NCI-H2107 treated with DMSO at 0.1 percent for 48 hours (cell line): Measurements from ENCODE around the gene MYL12B.
"Not testable (repeated sequence)": the region's sequence is repeated elsewhere in the genome, so short reads cannot be mapped to it uniquely, and the experiment has no call there.

ENCODE experiments used
- DNase-seq: peaks from one replicate; lab custom pipeline; 2025; ENCODE audit not compliant: unreplicated experiment; lab: John Stamatoyannopoulos, UW

The MYL12B gene

DNA sequence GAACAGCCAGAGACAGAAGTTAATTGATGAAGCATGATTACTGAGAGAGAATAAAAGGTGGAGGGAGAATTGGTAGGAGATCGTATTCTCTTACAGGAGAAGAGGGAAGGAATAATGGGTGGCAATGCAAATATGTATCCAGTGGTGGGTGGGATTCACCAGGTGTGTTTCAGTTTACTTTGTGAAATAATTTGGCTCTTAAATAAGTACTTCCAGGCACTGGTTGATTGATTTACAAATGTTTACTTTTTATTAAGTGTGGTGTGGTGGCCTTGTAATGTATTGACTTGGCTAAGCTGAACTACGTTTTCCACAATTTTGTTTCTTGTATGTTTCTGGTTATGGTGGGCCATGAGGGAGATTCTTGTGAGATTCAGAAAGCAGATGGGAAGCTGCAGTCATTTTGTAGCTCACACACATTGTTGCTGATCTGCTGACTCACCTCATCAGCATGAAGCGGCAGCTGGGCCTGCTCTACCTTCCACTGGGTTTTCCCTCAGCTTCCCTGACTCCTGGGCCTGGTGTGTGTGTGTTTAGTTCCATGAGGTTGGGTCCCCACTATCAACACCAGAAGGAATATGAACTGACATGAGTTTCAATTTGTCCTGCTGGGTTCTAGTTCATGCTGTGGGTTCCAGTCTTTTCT lies 32.6 kb downstream of the MYL12B start:
- DNase-seq: no peak

DNA sequence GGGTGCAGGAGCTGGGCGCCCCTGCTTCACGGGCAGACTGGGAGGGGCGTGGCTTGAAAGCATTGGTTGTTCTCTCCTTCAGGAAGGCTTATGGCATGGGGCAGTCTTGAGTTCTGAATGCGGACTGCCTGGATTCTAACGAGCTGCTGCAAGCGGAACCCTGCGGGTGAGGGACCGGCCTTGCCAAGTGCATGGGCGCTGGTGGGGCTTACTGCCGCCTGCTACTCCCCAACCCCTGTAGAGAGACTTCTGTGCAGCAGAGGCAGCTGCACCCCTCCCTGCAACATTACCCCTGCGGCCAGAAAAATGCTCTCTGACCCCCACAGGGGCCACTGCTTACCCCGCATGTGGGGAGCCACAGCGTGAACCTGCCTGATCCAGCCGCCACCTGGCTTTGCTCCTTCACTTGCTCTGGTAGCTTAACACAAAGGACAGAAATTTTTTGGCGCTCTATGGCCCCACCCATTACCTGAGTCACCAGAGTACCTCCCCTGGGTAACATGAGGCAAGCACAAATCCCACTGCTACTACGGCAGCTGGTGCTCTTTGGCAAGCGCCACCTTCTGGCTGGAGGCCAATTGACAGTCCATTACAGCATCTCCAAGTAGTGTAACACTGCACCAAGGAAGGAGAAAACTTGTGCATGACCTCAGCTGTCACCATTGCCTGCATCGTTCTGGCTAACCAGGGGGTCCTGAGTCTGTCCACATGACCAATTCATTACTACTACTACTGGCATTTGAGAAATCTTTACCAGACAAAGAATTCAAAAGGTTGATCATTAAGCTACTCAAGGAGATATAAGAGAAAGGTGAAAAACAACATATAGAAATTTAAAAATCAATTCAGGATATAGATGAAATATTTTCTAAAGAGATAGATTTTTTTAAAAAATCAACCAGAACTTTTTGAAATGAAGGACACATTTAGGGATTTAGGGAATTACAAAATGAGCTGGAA lies 35.4 kb downstream of the MYL12B start:
- DNase-seq: no peak

- no peak for DNase-seq
Measured at GRCh38 chr18:3304832-3305231, 42.9 kb downstream of the MYL12B start.

DNA sequence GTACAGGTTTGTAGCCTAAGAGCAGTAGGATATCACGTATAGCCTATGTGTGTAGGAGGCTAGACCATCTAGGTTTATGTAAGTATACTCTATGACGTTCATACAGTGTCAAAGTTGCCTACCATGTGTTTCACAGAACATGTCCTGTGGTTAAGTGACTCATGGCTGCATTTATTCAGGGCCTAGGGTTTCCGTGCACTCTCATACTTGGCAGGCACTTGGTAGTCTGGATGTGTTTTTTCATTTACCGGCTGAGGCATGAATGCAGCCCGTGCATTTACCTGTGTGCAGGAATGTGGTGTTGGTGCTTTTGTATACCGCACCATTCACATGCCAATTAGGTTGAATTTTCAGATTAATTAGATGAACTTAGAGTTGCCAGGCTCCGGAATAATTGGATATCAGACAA lies 43.4 kb downstream of the MYL12B start:
- no peak for DNase-seq

DNA sequence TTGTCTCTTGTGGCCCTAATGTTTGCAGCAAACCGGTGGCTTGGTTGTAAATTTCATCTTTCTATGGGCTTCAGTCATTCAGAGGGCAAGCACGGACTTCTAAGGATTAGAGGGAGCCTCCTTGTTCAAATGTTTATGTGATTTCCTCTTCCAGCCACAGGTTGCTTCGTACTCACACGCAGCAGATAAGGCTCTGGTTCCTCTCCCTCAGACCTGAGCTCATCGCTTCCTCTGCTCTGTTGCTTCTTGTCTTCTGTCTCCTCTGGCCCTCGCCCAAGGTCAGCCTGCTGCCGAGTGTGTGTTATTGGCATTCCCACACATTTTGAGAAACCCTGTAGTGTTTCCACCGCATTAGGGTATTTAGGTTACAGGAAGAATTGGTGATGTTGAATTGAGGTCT lies 44.0 kb downstream of the MYL12B start:
- DNase-seq: no peak

- DNase-seq: no peak
Measured at GRCh38 chr18:3306391-3306790, 44.5 kb downstream of the MYL12B start.

DNA sequence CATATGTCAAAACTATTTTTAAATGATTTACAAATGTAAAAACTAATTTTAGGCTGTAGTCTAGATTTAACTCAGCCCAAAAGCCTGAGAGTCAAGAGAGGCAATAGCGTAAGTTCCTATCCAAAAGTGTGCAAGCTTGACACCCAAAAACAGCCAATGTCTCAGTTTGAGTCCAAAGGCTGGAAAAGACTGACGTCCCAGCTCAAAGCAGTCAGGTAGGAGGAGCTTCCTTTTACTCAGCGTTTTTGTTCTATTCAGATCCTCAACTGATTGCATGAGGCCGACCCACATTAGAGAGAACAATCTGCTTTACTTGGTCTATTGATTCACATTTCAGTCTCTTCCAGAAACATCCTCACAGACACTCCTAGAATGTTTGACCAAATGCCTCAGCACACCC lies 51.8 kb downstream of the MYL12B start:
- no peak for DNase-seq

GRCh38 chr18:3315344-3315743 lies 53.4 kb downstream of the MYL12B start:
- not testable (repeated sequence) for DNase-seq

GRCh38 chr18:3319399-3319798 lies 57.5 kb downstream of the MYL12B start:
- DNase-seq: no peak

- DNase-seq: no peak
Measured at GRCh38 chr18:3319894-3320454, 58.0 kb downstream of the MYL12B start.

DNA sequence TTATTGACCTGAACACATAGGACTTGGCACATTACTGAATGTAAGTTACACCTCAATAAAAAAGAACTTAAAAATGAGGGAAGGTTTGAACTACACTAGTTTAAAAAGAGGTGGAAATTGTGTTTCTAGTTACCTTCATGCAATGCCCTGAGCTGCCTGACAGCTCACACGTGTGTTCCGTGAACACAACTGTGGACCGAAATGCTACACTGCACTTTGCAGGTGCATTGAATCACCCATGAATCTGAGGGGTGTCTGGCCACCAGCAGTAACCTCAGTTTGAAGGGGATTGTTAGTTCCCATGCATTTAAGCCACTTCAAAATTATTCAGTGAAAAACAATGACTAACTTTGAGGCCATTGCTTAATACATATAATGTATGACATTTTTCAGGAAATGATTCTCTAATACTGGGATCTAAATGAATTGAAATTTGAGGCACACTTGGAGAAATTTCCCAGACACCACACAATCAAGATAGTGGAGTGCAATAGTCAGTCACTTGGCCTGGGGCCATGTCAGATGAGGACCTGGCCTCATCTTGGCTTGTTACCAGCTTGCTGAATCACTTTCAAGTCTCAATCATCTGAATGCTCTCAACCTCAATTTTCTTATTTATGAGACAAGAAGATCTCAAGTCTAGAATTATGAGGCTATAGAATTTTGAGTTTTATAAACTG lies 59.3 kb downstream of the MYL12B start:
- DNase-seq: no peak

- no peak for DNase-seq
Measured at GRCh38 chr18:3323900-3324299, 62.0 kb downstream of the MYL12B start.
